WI38 (cell line): ENCODE data around the gene SYNGR2.

Source experiments
- H3K4me3 ChIP-seq: 2 replicates; pipeline ENCODE4 v1.5.1; 2011; ENCODE audit warnings: low read depth, mild to moderate bottlenecking, control low read depth, low read length
- TF ChIP-seq, protein P1 (sequence below): IDR thresholded peaks from 2 replicates; pipeline ENCODE4 v1.5.1; 2012; ENCODE audit warnings: low read depth, mild to moderate bottlenecking, control low read depth, low read length

The SYNGR2 gene

GRCh38 chr17:78211032-78211431 lies 42.7 kb downstream of the SYNGR2 start:
- TF ChIP-seq, protein P1, sequence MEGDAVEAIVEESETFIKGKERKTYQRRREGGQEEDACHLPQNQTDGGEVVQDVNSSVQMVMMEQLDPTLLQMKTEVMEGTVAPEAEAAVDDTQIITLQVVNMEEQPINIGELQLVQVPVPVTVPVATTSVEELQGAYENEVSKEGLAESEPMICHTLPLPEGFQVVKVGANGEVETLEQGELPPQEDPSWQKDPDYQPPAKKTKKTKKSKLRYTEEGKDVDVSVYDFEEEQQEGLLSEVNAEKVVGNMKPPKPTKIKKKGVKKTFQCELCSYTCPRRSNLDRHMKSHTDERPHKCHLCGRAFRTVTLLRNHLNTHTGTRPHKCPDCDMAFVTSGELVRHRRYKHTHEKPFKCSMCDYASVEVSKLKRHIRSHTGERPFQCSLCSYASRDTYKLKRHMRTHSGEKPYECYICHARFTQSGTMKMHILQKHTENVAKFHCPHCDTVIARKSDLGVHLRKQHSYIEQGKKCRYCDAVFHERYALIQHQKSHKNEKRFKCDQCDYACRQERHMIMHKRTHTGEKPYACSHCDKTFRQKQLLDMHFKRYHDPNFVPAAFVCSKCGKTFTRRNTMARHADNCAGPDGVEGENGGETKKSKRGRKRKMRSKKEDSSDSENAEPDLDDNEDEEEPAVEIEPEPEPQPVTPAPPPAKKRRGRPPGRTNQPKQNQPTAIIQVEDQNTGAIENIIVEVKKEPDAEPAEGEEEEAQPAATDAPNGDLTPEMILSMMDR: no peak

GRCh38 chr17:78214016-78214705 lies 45.8 kb downstream of the SYNGR2 start, which contains the start of gene BIRC5:
BIRC5 (plus strand) TSS chr17:78214253; CDS start chr17:78214317, 64 bp downstream.
- TF ChIP-seq, protein P1: no peak
- H3K4me3 ChIP-seq: peak within 1 kb of the TSS; percentile 63

More at GRCh38 chr17:78211032-78211431, 42.7 kb downstream of the SYNGR2 start:
- no peak overlapping the region for H3K4me3 ChIP-seq

GRCh38 chr17:78214706-78215061 lies 46.3 kb downstream of the SYNGR2 start:
- TF ChIP-seq, protein P1: no peak
- peak overlapping the region; percentile 63 for H3K4me3 ChIP-seq

DNA sequence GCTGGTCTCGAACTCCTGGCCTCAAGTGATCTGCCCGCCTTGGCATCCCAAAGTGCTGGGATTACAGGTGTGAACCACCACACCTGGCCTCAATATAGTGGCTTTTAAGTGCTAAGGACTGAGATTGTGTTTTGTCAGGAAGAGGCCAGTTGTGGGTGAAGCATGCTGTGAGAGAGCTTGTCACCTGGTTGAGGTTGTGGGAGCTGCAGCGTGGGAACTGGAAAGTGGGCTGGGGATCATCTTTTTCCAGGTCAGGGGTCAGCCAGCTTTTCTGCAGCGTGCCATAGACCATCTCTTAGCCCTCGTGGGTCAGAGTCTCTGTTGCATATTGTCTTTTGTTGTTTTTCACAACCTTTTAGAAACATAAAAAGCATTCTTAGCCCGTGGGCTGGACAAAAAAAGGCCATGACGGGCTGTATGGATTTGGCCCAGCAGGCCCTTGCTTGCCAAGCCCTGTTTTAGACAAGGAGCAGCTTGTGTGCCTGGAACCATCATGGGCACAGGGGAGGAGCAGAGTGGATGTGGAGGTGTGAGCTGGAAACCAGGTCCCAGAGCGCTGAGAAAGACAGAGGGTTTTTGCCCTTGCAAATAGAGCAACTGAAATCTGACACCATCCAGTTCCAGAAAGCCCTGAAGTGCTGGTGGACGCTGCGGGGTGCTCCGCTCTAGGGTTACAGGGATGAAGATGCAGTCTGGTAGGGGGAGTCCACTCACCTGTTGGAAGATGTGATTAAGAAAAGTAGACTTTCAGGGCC lies 51.2 kb downstream of the SYNGR2 start:
- TF ChIP-seq, protein P1: no peak
- H3K4me3 ChIP-seq: no peak overlapping the region
